NT2/D1 (cell line): Measurements from ENCODE around the gene YEATS2.

ENCODE experiments used
- SUZ12 ChIP-seq: IDR thresholded peaks from 2 replicates; pipeline ENCODE4 v1.6.1; 2011; ENCODE audit not compliant: insufficient read length, insufficient read depth; ENCODE audit errors: extremely low read depth
- YY1 ChIP-seq: IDR thresholded peaks from 2 replicates; pipeline ENCODE4 v1.6.1; 2011; ENCODE audit not compliant: insufficient read length, insufficient read depth
- ZNF274 ChIP-seq: IDR thresholded peaks from 2 replicates; pipeline ENCODE4 v1.6.1; 2011; ENCODE audit warnings: mild to moderate bottlenecking, low read depth, low read length

- TF ChIP-seq YY1 (no peak), SUZ12 (no peak), ZNF274 (no peak)
Measured at GRCh38 chr3:183710231-183710630, 12.6 kb downstream of the YEATS2 start.
